Activated T-helper 2 cell treated with anti-CD3 and anti-CD28 coated beads, Interferon-gamma antibody, Interleukin-2, Interleukin-4, amounts not matched to agents 10 μg/mL and 5 μg/mL and 100 μg/mL, durations not matched to agents 14 hours and 24 hours and 36 hours (primary cell): Measurements from ENCODE around the gene HACE1. TPM values are rescaled to one million over a fixed set of nuclear protein-coding genes. Genes with fewer than 3 reads are reported as not detected.

Source experiments
- DNase-seq: peaks from one replicate; pipeline ENCODE4 v3.0.0; 2021; ENCODE audit warnings: low spot score
- H3K27ac Mint-ChIP-seq: one replicate; pipeline ENCODE4 v1.8.0; 2021; ENCODE audit warnings: mixed read lengths
- H3K27me3 Mint-ChIP-seq: one replicate; pipeline ENCODE4 v1.8.0; 2021; ENCODE audit warnings: low read depth, mixed read lengths
- H3K36me3 Mint-ChIP-seq: one replicate; pipeline ENCODE4 v1.8.0; 2021; ENCODE audit warnings: low read depth, mixed read lengths
- H3K4me1 Mint-ChIP-seq: one replicate; pipeline ENCODE4 v1.8.0; 2021; ENCODE audit warnings: low read depth, mixed read lengths
- H3K4me3 Mint-ChIP-seq: one replicate; pipeline ENCODE4 v1.8.0; 2021; ENCODE audit warnings: low read depth, mild to moderate bottlenecking, moderate library complexity, mixed read lengths
- H3K9me3 Mint-ChIP-seq: one replicate; pipeline ENCODE4 v1.8.0; 2021; ENCODE audit warnings: mixed read lengths
- intact Hi-C: fragments of 100-400 bp; cut with micrococcal nuclease; formaldehyde crosslinking; loops from one replicate; pipeline ENCODE4 v1.15.1; 2023
- total RNA-seq: library from RNA; stranded (reverse); gene quantifications from 2 replicates; pipeline ENCODE4 v1.2.3, GENCODE V29; 2022

HACE1 gene
- total RNA-seq, 1 donor from 2014 or later, result 19.0 TPM

DNA sequence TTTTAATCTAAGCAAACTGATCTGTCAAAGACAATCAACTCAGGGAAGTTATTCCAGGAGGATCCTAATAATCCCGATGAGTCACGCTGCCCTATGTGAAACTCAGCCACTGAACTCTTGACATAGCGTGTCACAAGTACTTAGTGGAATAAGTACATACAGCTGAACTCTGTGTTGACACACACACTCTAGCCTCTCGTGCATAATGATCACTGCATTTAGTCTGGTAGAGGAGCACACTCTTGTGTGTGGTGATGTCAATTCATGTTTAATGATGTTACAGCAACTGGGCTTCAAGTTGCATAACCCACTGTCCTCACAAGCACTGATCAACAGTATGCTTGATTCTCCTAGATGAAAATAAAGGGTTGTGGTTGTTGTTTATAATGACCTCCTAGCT is 148.3 kb downstream of the HACE1 start:
- intact Hi-C loops, result no loop called here
- DNase-seq, result no peak
- no peak overlapping the region for H3K27ac Mint-ChIP-seq
- H3K9me3 Mint-ChIP-seq, result peaks cover 3% of the 10 kb centered on the region
- H3K36me3 Mint-ChIP-seq, result peaks cover 7% of the 10 kb centered on the region
- no peaks in the 10 kb centered on the region for H3K27me3 Mint-ChIP-seq
- no peak overlapping the region for H3K4me3 Mint-ChIP-seq
- peaks cover 10% of the 10 kb centered on the region for H3K4me1 Mint-ChIP-seq

DNA sequence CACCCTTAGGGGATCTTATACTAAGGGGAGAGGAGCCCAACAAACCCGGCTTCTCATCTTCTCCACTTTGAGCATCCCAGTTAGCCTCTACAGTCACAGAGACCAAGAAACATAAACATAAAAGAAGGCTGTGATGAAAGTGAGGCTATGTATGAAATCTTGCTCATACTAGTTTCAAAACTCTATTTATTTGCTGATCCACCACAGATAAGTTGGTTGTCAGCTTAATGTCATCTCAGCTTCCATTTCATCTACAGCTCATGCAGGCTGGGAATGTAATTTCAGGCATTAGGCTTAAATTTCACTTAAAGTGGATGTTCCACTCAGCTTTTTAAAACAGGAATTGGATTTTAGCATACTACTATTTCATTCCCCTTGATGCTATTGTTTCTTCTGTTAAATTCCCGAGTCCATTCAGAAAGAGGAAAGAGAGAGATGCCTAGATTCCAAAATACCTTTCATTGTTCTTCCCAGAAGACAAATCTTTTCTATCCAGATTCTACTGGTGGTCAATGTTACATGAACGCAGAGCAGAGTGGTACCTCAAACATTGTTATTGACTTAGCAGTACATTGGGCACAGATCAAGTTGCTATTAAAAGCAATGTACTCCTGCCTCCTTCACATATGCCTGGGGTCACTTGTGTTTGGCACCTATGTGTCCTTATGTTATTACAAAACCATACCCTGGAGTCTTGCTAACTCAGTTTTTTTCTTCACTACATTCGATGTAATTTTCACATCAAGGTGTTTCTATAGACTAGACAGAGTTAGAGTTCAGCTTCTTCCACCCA is 149.0 kb downstream of the HACE1 start:
- peaks cover 3% of the 10 kb centered on the region for H3K9me3 Mint-ChIP-seq
- no peak for DNase-seq
- H3K27ac Mint-ChIP-seq, result no peak overlapping the region
- peaks cover 15% of the 10 kb centered on the region for H3K4me1 Mint-ChIP-seq
- no peak overlapping the region for H3K4me3 Mint-ChIP-seq
- no peaks in the 10 kb centered on the region for H3K27me3 Mint-ChIP-seq
- peaks cover 9% of the 10 kb centered on the region for H3K36me3 Mint-ChIP-seq
- intact Hi-C loops, result no loop called here

DNA sequence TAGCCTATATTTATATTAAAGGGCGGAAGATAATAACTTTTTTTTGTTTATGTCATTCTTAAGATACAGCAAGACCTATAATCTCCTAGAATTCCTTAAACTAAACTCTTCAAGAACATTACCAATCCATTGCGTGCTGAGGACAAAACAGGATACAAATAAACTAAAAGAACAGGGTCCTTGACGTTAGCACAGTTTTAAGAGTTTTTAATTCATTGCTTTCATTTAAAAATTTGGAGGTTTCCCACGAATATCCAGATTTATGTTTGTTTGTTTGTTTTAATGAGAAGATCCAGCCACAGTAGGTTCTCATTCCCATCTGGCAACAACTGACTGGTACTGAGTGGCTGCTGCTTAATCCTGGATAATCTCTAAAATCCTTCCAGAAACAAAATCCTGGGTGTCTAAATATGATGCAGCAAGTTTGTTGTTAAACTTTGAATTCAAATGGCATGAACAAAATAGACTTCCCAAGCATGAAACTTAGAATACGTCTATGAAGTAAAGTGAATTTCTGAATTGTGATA is 153.7 kb downstream of the HACE1 start:
- Mint-ChIP-seq H3K36me3 (peaks cover 20% of the 10 kb centered on the region), H3K27ac (no peak overlapping the region), H3K9me3 (peaks cover 3% of the 10 kb centered on the region), H3K27me3 (no peaks in the 10 kb centered on the region), H3K4me1 (peaks cover 39% of the 10 kb centered on the region), H3K4me3 (no peak overlapping the region)
- intact Hi-C loops, result no loop called here
- DNase-seq, result no peak

GRCh38 chr6:104705095-104705707 is 154.5 kb downstream of the HACE1 start:
- Mint-ChIP-seq H3K36me3 (peaks cover 20% of the 10 kb centered on the region), H3K27me3 (no peaks in the 10 kb centered on the region), H3K27ac (peak overlapping the region; percentile 21), H3K4me3 (peak overlapping the region; percentile 14), H3K9me3 (peaks cover 3% of the 10 kb centered on the region), H3K4me1 (peaks cover 33% of the 10 kb centered on the region)
- intact Hi-C loops, result no loop called here
- DNase-seq, result peak; percentile 43

DNA sequence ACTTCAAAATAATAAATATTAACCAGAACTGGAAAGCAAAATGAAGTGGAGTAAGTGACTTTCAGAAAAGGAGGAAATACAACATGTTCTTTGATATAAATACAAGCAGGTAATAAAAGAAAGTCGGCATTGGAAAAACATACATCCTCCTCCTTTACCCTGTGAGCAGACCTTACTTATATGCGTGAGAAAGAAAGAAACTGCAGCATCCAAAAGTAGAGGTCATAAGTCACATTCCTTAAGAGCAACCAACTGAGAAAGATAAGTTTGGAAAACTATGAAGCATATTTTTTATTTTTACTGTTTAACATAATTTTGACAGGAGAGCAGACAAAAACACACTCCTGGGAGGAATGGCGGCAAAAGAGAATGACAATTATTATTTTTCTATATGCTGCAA is 155.5 kb downstream of the HACE1 start:
- Mint-ChIP-seq H3K27ac (no peak overlapping the region), H3K4me1 (peaks cover 33% of the 10 kb centered on the region), H3K4me3 (peak overlapping the region; percentile 2)

GRCh38 chr6:104702126-104702841 is 157.4 kb downstream of the HACE1 start:
- Mint-ChIP-seq H3K36me3 (peaks cover 15% of the 10 kb centered on the region), H3K27ac (no peak overlapping the region), H3K27me3 (no peaks in the 10 kb centered on the region), H3K9me3 (no peaks in the 10 kb centered on the region), H3K4me1 (peaks cover 33% of the 10 kb centered on the region), H3K4me3 (no peak overlapping the region)
- no peak for DNase-seq
- intact Hi-C loops, result no loop called here

More for the DNA sequence above, 155.5 kb downstream of the HACE1 start:
- intact Hi-C loops, result no loop called here
- DNase-seq, result no peak
- Mint-ChIP-seq H3K36me3 (peaks cover 20% of the 10 kb centered on the region), H3K9me3 (peaks cover 3% of the 10 kb centered on the region), H3K27me3 (no peaks in the 10 kb centered on the region)

DNA sequence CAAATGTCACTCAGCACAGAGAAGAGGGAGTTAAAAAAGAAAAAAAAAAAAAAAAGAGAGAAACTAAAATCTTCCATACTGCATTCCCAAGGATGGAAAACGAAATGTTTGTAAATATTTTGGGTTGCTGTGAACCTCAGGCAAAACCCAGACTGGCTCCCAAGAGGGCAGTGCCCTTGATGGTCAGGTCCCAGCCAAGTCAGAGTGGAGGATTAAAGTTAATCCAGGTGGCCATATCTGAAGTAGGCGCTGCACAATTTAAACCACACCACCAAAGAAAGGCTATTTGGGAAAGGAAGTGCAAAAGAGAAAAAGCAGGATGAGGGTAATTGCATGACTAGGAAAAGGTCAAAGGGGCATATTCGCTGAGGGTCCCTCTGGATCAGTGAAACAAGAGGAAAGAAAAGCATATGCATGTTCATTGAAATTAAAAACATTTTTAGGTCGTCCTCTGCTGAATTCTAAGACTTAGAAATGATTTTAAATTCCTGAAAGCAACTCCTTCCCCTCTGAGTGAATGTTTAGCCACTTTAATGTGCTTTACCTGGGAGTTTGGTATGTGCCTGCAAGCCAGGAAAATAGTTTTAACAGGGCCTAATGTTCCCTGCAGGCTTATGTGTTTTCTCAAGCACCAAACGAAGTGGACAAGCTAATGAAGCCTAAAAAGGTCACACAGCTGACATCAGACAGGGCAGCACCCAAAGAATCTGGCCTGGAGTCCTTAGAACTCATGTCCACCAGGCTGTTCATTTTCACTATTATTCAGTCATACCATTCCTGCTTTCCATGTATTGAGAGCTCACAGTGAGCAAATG is 159.1 kb downstream of the HACE1 start:
- DNase-seq, result no peak
- Mint-ChIP-seq H3K36me3 (peaks cover 11% of the 10 kb centered on the region), H3K4me3 (no peak overlapping the region), H3K27me3 (no peaks in the 10 kb centered on the region), H3K4me1 (peaks cover 24% of the 10 kb centered on the region), H3K9me3 (no peaks in the 10 kb centered on the region), H3K27ac (no peak overlapping the region)
- intact Hi-C loops, result no loop called here

- no peaks in the 10 kb centered on the region for H3K27me3 Mint-ChIP-seq
- peaks cover 7% of the 10 kb centered on the region for H3K36me3 Mint-ChIP-seq
- no peaks in the 10 kb centered on the region for H3K9me3 Mint-ChIP-seq
- intact Hi-C loops, result no loop called here
- DNase-seq, result no peak
- H3K4me1 Mint-ChIP-seq, result peaks cover 15% of the 10 kb centered on the region
- no peak overlapping the region for H3K27ac Mint-ChIP-seq
- no peak overlapping the region for H3K4me3 Mint-ChIP-seq
Observed at GRCh38 chr6:104699593-104700329, 160.0 kb downstream of the HACE1 start.

DNA sequence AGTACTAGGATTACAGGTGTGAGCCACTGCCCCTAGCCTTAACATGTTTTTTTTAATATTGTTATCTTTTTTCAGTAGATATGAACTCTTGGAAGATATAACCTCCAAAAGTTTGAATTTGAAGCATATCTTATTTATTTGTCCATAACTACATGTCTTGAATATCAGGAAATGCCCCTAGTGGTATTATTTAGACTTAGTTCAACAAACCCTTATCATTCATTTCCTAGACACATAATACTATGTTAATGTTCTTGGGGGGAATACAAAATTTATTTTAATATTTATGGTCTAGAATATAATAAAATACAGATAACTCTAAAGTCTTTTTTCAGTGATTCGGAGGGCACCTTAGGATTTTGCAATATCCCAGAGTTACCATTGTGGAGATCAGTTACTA is 160.7 kb downstream of the HACE1 start:
- DNase-seq, result no peak
- H3K27me3 Mint-ChIP-seq, result no peaks in the 10 kb centered on the region
- no peak overlapping the region for H3K27ac Mint-ChIP-seq
- H3K4me3 Mint-ChIP-seq, result no peak overlapping the region
- intact Hi-C loops, result no loop called here
- no peaks in the 10 kb centered on the region for H3K9me3 Mint-ChIP-seq
- H3K36me3 Mint-ChIP-seq, result peaks cover 5% of the 10 kb centered on the region
- H3K4me1 Mint-ChIP-seq, result peaks cover 11% of the 10 kb centered on the region

- Mint-ChIP-seq H3K4me3 (no peak overlapping the region), H3K36me3 (no peaks in the 10 kb centered on the region), H3K9me3 (peaks cover 4% of the 10 kb centered on the region), H3K27me3 (peaks cover 2% of the 10 kb centered on the region), H3K27ac (no peak overlapping the region), H3K4me1 (peaks cover 17% of the 10 kb centered on the region)
- intact Hi-C loops, result no loop called here
- DNase-seq, result no peak
Observed at GRCh38 chr6:104692008-104692407, 167.7 kb downstream of the HACE1 start.

- no peak overlapping the region for H3K27ac Mint-ChIP-seq
- H3K4me1 Mint-ChIP-seq, result peaks cover 17% of the 10 kb centered on the region
- H3K9me3 Mint-ChIP-seq, result peaks cover 4% of the 10 kb centered on the region
- H3K4me3 Mint-ChIP-seq, result no peak overlapping the region
- no peaks in the 10 kb centered on the region for H3K36me3 Mint-ChIP-seq
- H3K27me3 Mint-ChIP-seq, result peaks cover 2% of the 10 kb centered on the region
- intact Hi-C loops, result loop anchor here (5.0 kb wide), 1 partner anchor 393 kb away; no protein-coding TSS in a partner anchor
- DNase-seq, result no peak
Observed at GRCh38 chr6:104689551-104690205, 170.0 kb downstream of the HACE1 start.
